NCI-H748 treated with DMSO at 0.1 percent for 48 hours (cell line): ENCODE data around the gene JMJD7.

Experiments used
- DNase-seq: peaks from one replicate; lab custom pipeline; 2025; lab: John Stamatoyannopoulos, UW

Gene JMJD7

GRCh38 chr15:41884458-41884857 lies 56.6 kb downstream of the JMJD7 start:
- DNase-seq = no peak

- no peak for DNase-seq
Observed at GRCh38 chr15:41885321-41885720, 57.4 kb downstream of the JMJD7 start.

- DNase-seq = no peak
Observed at GRCh38 chr15:41885841-41886240, 57.9 kb downstream of the JMJD7 start.

GRCh38 chr15:41886741-41887140 lies 58.8 kb downstream of the JMJD7 start:
- no peak for DNase-seq

GRCh38 chr15:41887161-41887560 lies 59.3 kb downstream of the JMJD7 start:
- DNase-seq = no peak
